WTC11 (cell line): ENCODE data around the gene CCDC15. TPM values are rescaled to one million over a fixed set of nuclear protein-coding genes. Genes with fewer than 3 reads are reported as not detected.

Experiments
- ATAC-seq: fragments of 200-7000 bp; cut with Tn5 transposase; 2 replicates; pipeline ENCODE4 v1.10.0; 2021; ENCODE audit warnings: mild to moderate bottlenecking, moderate library complexity
- CTCF ChIA-PET: fragments of 300-600 bp; sonication (Branson Sonifier 250); formaldehyde crosslinking; loops from one replicate; lab custom pipeline; 2021; ENCODE audit warnings: antibody characterized with exemption; lab: Charles Lee
- POLR2A ChIA-PET: fragments of 350-600 bp; sonication (Branson Sonifier 250); formaldehyde crosslinking; loops from one replicate; lab custom pipeline; 2021; ENCODE audit warnings: antibody characterized with exemption; lab: Charles Lee
- DNase-seq: peaks from one replicate; pipeline ENCODE4 v3.0.0; 2021; ENCODE audit warnings: low spot score
- H3K27ac Mint-ChIP-seq: 2 replicates; pipeline ENCODE4 v1.8.0; 2021; ENCODE audit warnings: mixed read lengths
- H3K27me3 Mint-ChIP-seq: 2 replicates; pipeline ENCODE4 v1.8.0; 2021; ENCODE audit warnings: low read depth, mild to moderate bottlenecking, moderate library complexity, mixed read lengths
- H3K36me3 Mint-ChIP-seq: 2 replicates; pipeline ENCODE4 v1.8.0; 2021; ENCODE audit warnings: mixed read lengths
- H3K4me1 Mint-ChIP-seq: 2 replicates; pipeline ENCODE4 v1.8.0; 2022; ENCODE audit warnings: mixed read lengths
- H3K4me3 Mint-ChIP-seq: 2 replicates; pipeline ENCODE4 v1.8.0; 2021; ENCODE audit warnings: mild to moderate bottlenecking, moderate library complexity, mixed read lengths
- H3K9me3 Mint-ChIP-seq: 2 replicates; pipeline ENCODE4 v1.8.0; 2021; ENCODE audit warnings: mixed read lengths
- ATF3 ChIP-seq: sonication (generic); formaldehyde crosslinking; conservative IDR thresholded peaks from 2 replicates; pipeline ENCODE4 v1.8.1; 2022; ENCODE audit warnings: mild to moderate bottlenecking, missing genetic modification reagents
- CTCF ChIP-seq: fragments of 200-600 bp; IDR thresholded peaks from 2 replicates; pipeline ENCODE4 v1.8.0; 2022; ENCODE audit warnings: antibody characterized with exemption
- E2F5 ChIP-seq: sonication (generic); formaldehyde crosslinking; IDR thresholded peaks from 2 replicates; pipeline ENCODE4 v1.8.1; 2022; ENCODE audit warnings: mild to moderate bottlenecking, moderate library complexity, missing genetic modification reagents
- ELF4 ChIP-seq: sonication (generic); formaldehyde crosslinking; IDR thresholded peaks from 2 replicates; pipeline ENCODE4 v1.8.1; 2022; ENCODE audit warnings: low read depth, mild to moderate bottlenecking, moderate library complexity, missing genetic modification reagents
- FOXK1 ChIP-seq: sonication (generic); formaldehyde crosslinking; IDR thresholded peaks from 2 replicates; pipeline ENCODE4 v1.8.0; 2022; ENCODE audit warnings: mild to moderate bottlenecking, moderate library complexity, missing genetic modification reagents
- JUN ChIP-seq: sonication (generic); formaldehyde crosslinking; IDR thresholded peaks from 2 replicates; pipeline ENCODE4 v1.8.0; 2023; ENCODE audit warnings: mild to moderate bottlenecking, missing genetic modification reagents
- NR3C1 ChIP-seq: sonication (generic); formaldehyde crosslinking; conservative IDR thresholded peaks from 2 replicates; pipeline ENCODE4 v1.8.1; 2023; ENCODE audit warnings: low read depth, mild to moderate bottlenecking, missing genetic modification reagents
- RELA ChIP-seq: sonication (generic); formaldehyde crosslinking; IDR thresholded peaks from 2 replicates; pipeline ENCODE4 v1.8.1; 2022; ENCODE audit warnings: missing genetic modification reagents, mild to moderate bottlenecking, borderline replicate concordance
- SMAD3 ChIP-seq: sonication (generic); formaldehyde crosslinking; IDR thresholded peaks from 2 replicates; pipeline ENCODE4 v1.8.0; 2022; ENCODE audit warnings: missing genetic modification reagents, mild to moderate bottlenecking, borderline replicate concordance
- SMAD4 ChIP-seq: sonication (generic); formaldehyde crosslinking; IDR thresholded peaks from 2 replicates; pipeline ENCODE4 v1.8.0; 2022; ENCODE audit warnings: mild to moderate bottlenecking, missing genetic modification reagents
- SP1 ChIP-seq: sonication (generic); formaldehyde crosslinking; conservative IDR thresholded peaks from 2 replicates; pipeline ENCODE4 v1.8.1; 2022; ENCODE audit warnings: missing genetic modification reagents
- TCF7 ChIP-seq: sonication (generic); formaldehyde crosslinking; IDR thresholded peaks from 2 replicates; pipeline ENCODE4 v1.8.0; 2022; ENCODE audit warnings: mild to moderate bottlenecking, low read depth, missing genetic modification reagents, moderate library complexity
- TEAD1 ChIP-seq: sonication (generic); formaldehyde crosslinking; IDR thresholded peaks from 2 replicates; pipeline ENCODE4 v1.8.0; 2022; ENCODE audit warnings: mild to moderate bottlenecking, missing genetic modification reagents
- TEAD4 ChIP-seq: sonication (generic); formaldehyde crosslinking; IDR thresholded peaks from 2 replicates; pipeline ENCODE4 v1.8.0; 2022; ENCODE audit warnings: mild to moderate bottlenecking, missing genetic modification reagents
- ZNF219 ChIP-seq: sonication (generic); formaldehyde crosslinking; IDR thresholded peaks from 2 replicates; pipeline ENCODE4 v1.8.0; 2023; ENCODE audit warnings: missing genetic modification reagents, mild to moderate bottlenecking, borderline replicate concordance
- ZNF232 ChIP-seq: sonication (generic); formaldehyde crosslinking; IDR thresholded peaks from 2 replicates; pipeline ENCODE4 v1.8.0; 2022; ENCODE audit warnings: mild to moderate bottlenecking, missing genetic modification reagents
- ZNF263 ChIP-seq: sonication (generic); formaldehyde crosslinking; IDR thresholded peaks from 2 replicates; pipeline ENCODE4 v1.8.1; 2022; ENCODE audit warnings: low read depth, mild to moderate bottlenecking, moderate library complexity, missing genetic modification reagents
- ZNF396 ChIP-seq: fragments of 250-450 bp; sonication (Bioruptor Pico); IDR thresholded peaks from 2 replicates; pipeline ENCODE4 v1.8.0; 2021; ENCODE audit warnings: mild to moderate bottlenecking, moderate library complexity, borderline replicate concordance
- ZSCAN18 ChIP-seq: fragments of 250-450 bp; sonication (Bioruptor Pico); IDR thresholded peaks from 2 replicates; pipeline ENCODE4 v2.1.2; 2022; ENCODE audit warnings: mild to moderate bottlenecking, moderate library complexity
- total RNA-seq: library from RNA; stranded (reverse); gene quantifications from 3 replicates; pipeline ENCODE4 v1.2.3, GENCODE V29; 2021

Gene CCDC15
- total RNA-seq, 1 experiment from 2014 or later = 2.4 TPM

- ChIA-PET CTCF (interaction anchor here (0.6 to 1.1 kb wide), 2 partner anchors 155 to 161 kb away, joined by 3 read pairs; no protein-coding TSS in a partner anchor), POLR2A (no interaction called here)
- no peak for DNase-seq
- Mint-ChIP-seq H3K9me3 (peaks cover 15% of the 10 kb centered on the region), H3K4me1 (no peaks in the 10 kb centered on the region), H3K4me3 (no peak within 1 kb of the TSS), H3K27ac (no peak within 1 kb of the TSS), H3K36me3 (peaks cover 3% of the 10 kb centered on the region; the same call in 1 of the 2 replicates), H3K27me3 (peaks cover 90% of the 10 kb centered on the region)
- TF ChIP-seq SMAD3 (CRISPR knock-in tag) (no peak), JUN (no peak), RELA (no peak)
- ATAC-seq = no peak
Observed at GRCh38 chr11:124918950-124919349, 35.1 kb upstream of the CCDC15 start, which contains the start of gene HEPN1. TSS of gene HEPN1 (plus strand) at chr11:124919250.

GRCh38 chr11:124919898-124920297 is 34.1 kb upstream of the CCDC15 start:
- ChIA-PET CTCF (interaction anchor here (0.6 to 2.1 kb wide), 7 partner anchors 15 to 509 kb away, joined by 3 to 11 read pairs (median 4); partner anchors contain the start of gene HEPACAM), POLR2A (interaction anchor here (2.4 kb wide), 1 partner anchor 44 kb away, joined by 7 read pairs; no protein-coding TSS in a partner anchor)
- ATAC-seq = no peak
- no peaks in the 10 kb centered on the region; the same call in 1 of the 2 replicates for H3K36me3 Mint-ChIP-seq
- TF ChIP-seq ZNF396 (CRISPR knock-in tag) (no peak), SP1 (no peak), ZSCAN18 (CRISPR knock-in tag) (no peak), TCF7 (no peak), ZNF263 (CRISPR knock-in tag) (no peak), FOXK1 (CRISPR knock-in tag) (no peak), ZNF232 (no peak), CTCF (no peak), SMAD4 (no peak)
- H3K27me3 Mint-ChIP-seq = peaks cover 92% of the 10 kb centered on the region
- H3K27ac Mint-ChIP-seq = no peak overlapping the region
- no peak overlapping the region for H3K4me3 Mint-ChIP-seq
- no peaks in the 10 kb centered on the region for H3K4me1 Mint-ChIP-seq
- H3K9me3 Mint-ChIP-seq = peaks cover 8% of the 10 kb centered on the region
- DNase-seq = no peak

GRCh38 chr11:124920356-124920755 is 33.6 kb upstream of the CCDC15 start:
- no peak for ATAC-seq
- no peaks in the 10 kb centered on the region for H3K4me1 Mint-ChIP-seq
- peaks cover 92% of the 10 kb centered on the region for H3K27me3 Mint-ChIP-seq
- no peak for DNase-seq
- TF ChIP-seq E2F5 (no peak), SMAD3 (CRISPR knock-in tag) (no peak)
- TF ChIP-seq, all 79 proteins: peak for 0
- Mint-ChIP-seq H3K27ac (no peak overlapping the region), H3K36me3 (no peaks in the 10 kb centered on the region; the same call in 1 of the 2 replicates), H3K4me3 (peak overlapping the region; percentile 61), H3K9me3 (peaks cover 4% of the 10 kb centered on the region; the same call in 1 of the 2 replicates)
- ChIA-PET CTCF (interaction anchor here (0.6 to 2.3 kb wide), 12 partner anchors 15 to 509 kb away, joined by 3 to 12 read pairs (median 4); partner anchors contain the start of gene HEPACAM), POLR2A (interaction anchor here (0.6 to 2.4 kb wide), 2 partner anchors 44 to 336 kb away, joined by 7 to 10 read pairs; no protein-coding TSS in a partner anchor)

- no peaks in the 10 kb centered on the region for H3K9me3 Mint-ChIP-seq
- peak overlapping the region; percentile 61 for H3K4me3 Mint-ChIP-seq
- DNase-seq = peak; percentile 78
- peaks cover 92% of the 10 kb centered on the region for H3K27me3 Mint-ChIP-seq
- H3K36me3 Mint-ChIP-seq = no peaks in the 10 kb centered on the region; the same call in 1 of the 2 replicates
- no peaks in the 10 kb centered on the region for H3K4me1 Mint-ChIP-seq
- ChIA-PET POLR2A (interaction anchor here (0.6 to 2.4 kb wide), 2 partner anchors 45 to 335 kb away, joined by 7 to 10 read pairs; no protein-coding TSS in a partner anchor), CTCF (interaction anchor here (0.6 to 2.3 kb wide), 11 partner anchors 14 to 508 kb away, joined by 3 to 12 read pairs (median 4); partner anchors contain the start of gene HEPACAM)
- peak; percentile 76 for ATAC-seq
- no peak overlapping the region for H3K27ac Mint-ChIP-seq
- TF ChIP-seq TEAD1 (CRISPR knock-in tag) (peak; percentile 99), ELF4 (CRISPR knock-in tag) (peak; percentile 98), TEAD4 (CRISPR knock-in tag) (peak; percentile 88), NR3C1 (CRISPR knock-in tag) (0 out of 2 replicates have a peak, but pooled peaks have one; percentile 52), ATF3 (CRISPR knock-in tag) (no peak), ZNF219 (peak; percentile 97), SP1 (peak; percentile 71)
Observed at GRCh38 chr11:124920870-124921609, 33.0 kb upstream of the CCDC15 start.
